Activated naive CD4-positive, alpha-beta T cell treated with anti-CD3 and anti-CD28 coated beads, Interleukin-2, amount 50 U/mL, for 72 hours (primary cell): ENCODE data around the gene NES. TPM values are rescaled to one million over a fixed set of nuclear protein-coding genes. Genes with fewer than 3 reads are reported as not detected.

Experiments
- ATAC-seq, 2 donors: fragments of 150-1000 bp; cut with Tn5 transposase; 2 replicates each; pipeline ENCODE4 v1.10.0; 2021; ENCODE audit warnings: mild to moderate bottlenecking in 2 of 2, moderate library complexity in 2 of 2
- DNase-seq, 2 donors: peaks; one replicate each; pipeline ENCODE4 v3.0.0; 2021 to 2022; ENCODE audit warnings: low spot score in 2 of 2
- H3K27ac Mint-ChIP-seq, 2 donors: one replicate each; pipeline ENCODE4 v1.8.0; 2022; ENCODE audit warnings: mild to moderate bottlenecking in 2 of 2, mixed read lengths in 2 of 2
- H3K36me3 Mint-ChIP-seq, 2 donors: one replicate each; pipeline ENCODE4 v1.8.0; 2022; ENCODE audit warnings: mixed read lengths in 2 of 2
- H3K9me3 Mint-ChIP-seq, 2 donors: one replicate each; pipeline ENCODE4 v1.8.0; 2022; ENCODE audit warnings: mixed read lengths in 2 of 2
- total RNA-seq, 2 donors: library from RNA; stranded (reverse); gene quantifications; one replicate each; pipeline ENCODE4 v1.2.3, GENCODE V29; 2022

The NES gene
- total RNA-seq, 2 donors from 2014 or later, result not detected

DNA sequence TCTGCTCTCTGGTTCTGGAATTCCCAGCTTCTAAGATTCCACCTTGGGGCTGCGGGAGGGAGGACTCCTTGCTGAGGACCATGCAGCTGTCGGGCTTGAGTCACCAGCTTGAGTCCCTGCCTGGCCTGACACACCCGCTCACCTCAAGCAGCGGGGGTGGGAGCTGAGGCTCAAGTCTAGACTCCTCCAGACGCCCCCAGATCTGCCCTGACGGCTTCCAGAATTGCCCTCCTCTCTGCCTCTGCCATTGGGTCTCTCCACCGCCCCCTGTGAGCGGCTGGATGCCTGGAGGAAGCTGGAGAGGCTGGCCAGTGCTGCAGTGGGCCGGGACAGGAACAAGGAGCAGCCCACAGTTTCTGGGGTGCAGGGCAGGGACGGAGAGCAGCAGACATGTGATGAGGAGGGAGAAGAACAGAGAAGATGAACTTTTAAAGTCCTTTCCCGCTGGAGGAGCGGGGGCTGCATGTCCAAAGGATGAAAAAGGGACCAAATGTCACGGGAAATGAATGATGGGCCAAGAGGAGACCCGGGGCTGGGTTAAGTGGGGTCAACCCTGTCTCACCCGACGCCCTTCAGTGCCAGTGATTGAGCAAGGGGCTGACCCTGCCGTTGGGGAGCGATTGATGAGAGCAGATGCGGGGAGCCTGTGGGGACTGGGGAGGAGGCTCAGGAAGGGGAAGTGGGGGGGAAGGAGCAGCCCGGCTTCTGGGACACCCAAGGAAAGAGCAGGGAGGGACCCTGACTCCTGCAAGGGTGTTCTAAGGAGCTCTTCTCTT lies 14.6 kb upstream of the NES start:
- ATAC-seq (no peak), DNase-seq (no peak)
- H3K9me3 Mint-ChIP-seq, result no peaks in the 10 kb centered on the region
- H3K27ac Mint-ChIP-seq, result no peak overlapping the region
- H3K36me3 Mint-ChIP-seq, result no peaks in the 10 kb centered on the region

DNA sequence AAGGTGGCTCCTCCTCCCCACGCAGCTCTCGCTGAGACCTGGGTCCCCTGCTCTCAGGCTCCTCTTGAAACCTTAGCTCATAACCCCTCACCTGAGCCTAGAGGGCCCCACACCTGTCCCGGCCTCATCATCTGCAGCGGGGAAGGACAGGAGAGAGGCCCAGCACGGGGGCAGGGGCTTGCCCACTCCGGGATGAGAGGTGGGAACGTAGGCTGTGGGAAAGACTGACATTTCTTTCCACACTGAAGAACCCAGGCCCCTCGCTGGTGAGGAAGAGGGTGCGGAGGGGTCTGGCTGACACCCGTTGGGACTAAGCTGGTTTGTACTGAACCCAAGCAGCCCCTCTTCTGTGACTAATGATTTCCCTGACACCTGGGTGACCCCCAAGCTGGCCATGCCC lies 14.0 kb upstream of the NES start:
- DNase-seq (no peak), ATAC-seq (no peak)
- Mint-ChIP-seq H3K36me3 (no peaks in the 10 kb centered on the region), H3K27ac (no peak overlapping the region), H3K9me3 (no peaks in the 10 kb centered on the region)

DNA sequence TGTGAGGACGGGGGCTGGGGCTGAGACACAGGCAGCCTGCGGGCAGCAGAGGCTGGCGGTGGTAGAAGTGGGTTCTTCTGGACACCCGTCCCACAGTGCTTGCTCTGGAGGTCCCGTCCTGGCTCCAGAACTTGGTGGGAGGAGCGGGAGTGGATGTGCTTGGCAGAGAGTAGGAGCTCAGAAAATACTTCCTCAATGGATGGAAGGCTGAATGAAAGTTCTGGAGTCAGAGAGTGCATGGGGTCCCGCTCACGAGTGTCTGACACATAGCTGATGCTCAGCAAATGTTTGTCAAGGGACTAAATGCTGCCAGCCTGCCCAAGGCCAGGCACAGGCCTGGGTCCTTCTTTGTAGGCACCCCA lies 13.4 kb upstream of the NES start:
- no peaks in the 10 kb centered on the region for H3K9me3 Mint-ChIP-seq
- DNase-seq, result no peak
- no peaks in the 10 kb centered on the region for H3K36me3 Mint-ChIP-seq
- no peak for ATAC-seq
- H3K27ac Mint-ChIP-seq, result no peak overlapping the region

DNA sequence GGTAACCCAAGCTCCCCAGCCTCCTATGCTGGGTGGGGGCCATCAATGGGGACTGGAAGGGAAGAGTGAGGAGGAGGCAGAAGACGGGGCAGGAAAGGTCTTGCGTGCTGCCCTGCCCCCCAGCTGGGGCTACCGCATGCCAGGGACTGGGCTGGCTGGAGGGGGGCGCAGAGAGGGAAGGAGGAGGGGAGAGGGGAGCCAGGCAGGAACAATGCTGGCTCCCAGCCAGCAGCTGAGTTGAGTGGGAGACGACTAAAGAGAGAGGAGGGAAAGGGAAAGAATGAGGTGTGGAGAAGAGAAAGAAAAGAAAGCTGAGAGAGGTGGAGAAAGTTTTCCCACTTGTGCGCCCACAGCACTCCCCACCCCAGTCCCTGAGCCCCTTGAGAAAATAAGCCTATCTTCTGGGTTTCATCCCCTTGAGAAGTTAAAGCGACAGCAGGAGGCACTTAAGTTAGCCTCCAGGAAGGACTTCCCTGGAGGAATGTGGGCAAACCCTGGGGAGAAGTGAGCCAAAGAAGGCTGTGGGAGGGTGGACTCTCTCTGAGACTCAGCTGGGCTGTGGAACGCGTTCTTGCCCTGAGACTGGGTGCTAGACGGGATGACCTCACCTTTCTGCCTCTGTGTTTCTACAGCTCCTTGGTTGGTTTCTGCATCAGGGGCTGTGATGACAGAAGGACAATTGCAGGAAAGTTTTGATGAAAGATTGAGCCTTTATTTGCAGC lies 12.9 kb upstream of the NES start:
- Mint-ChIP-seq H3K36me3 (no peaks in the 10 kb centered on the region), H3K27ac (no peak overlapping the region), H3K9me3 (no peaks in the 10 kb centered on the region)
- DNase-seq (no peak), ATAC-seq (peak in 1 of 2 donors; percentile 2)

DNA sequence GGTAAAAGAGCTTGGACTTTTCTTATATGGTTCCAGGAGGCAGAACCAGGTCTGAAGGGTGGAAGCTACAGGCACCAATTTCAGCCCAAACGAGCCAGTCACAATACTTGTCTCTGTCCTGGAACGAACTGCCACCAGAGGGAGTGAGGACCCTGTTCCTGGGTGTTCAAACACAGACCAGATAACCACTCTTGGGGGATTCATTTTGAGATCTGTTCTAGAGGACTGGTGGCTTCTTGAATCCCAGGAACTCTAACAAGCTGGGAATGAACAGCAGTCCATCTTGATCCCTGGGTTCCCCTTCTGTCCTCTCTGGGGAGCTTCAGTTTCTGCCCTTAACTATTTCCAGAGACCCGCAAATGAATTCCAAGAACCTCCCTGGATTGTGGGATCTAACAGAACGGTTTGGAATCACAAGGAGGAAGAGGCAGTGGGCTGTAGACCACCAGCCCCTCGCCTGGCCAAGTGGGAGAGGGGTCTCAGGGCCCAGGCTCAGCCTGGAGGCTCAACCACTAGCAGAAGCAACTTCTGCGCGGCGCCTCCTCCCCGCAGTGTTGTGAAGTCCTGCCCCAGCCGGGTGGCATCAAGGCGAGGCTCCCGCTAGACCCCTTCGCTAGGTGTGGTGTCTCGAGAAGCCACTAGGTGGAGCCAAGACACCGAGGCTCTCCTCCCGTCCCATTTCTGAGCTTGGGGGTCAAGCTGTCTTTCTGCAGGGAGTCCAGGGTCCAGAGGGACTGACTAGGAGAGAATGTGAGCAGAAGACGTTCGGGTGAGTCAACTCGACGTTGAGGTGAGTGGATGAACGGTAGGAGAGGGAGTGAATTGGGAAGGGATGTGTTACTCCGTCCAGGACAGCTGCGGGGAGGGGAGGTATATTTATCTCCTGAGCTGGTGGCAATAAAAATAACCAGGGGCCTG lies 12.1 kb upstream of the NES start:
- DNase-seq (peak; percentile 70 to 77), ATAC-seq (peak; percentile 80 to 95)
- Mint-ChIP-seq H3K9me3 (no peaks in the 10 kb centered on the region), H3K27ac (no peak overlapping the region), H3K36me3 (no peaks in the 10 kb centered on the region)

DNA sequence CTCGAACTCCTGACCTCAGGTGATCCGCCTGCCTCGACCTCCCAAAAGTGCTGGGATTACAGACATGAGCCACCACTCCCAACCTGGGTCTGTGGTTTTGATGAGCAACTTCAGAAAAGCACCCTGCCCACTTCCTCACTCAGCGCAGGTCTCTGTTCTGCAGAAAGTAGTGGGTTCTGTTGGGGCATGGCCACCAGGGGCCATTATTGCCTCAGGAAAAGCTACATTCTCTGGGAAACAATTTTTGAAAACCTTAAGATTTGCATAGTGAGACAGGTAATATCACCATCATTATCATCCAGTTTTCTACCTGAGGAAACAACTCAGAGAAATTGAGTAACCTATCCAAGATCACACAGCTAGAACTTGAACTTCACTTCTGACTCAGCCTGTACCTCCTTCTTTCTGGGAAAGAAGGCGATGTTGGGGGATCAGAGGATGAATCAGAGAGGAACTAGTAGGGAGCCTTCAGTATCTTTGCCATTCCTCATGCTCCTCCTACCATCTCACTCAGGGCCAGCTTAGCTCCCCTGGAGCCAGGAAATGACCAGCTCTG lies 7.1 kb upstream of the NES start:
- Mint-ChIP-seq H3K36me3 (no peaks in the 10 kb centered on the region), H3K9me3 (no peaks in the 10 kb centered on the region), H3K27ac (peak overlapping the region in 1 of 2 donors; percentile 82)
- peak; percentile 83 to 92 for ATAC-seq
- DNase-seq, result no peak

DNA sequence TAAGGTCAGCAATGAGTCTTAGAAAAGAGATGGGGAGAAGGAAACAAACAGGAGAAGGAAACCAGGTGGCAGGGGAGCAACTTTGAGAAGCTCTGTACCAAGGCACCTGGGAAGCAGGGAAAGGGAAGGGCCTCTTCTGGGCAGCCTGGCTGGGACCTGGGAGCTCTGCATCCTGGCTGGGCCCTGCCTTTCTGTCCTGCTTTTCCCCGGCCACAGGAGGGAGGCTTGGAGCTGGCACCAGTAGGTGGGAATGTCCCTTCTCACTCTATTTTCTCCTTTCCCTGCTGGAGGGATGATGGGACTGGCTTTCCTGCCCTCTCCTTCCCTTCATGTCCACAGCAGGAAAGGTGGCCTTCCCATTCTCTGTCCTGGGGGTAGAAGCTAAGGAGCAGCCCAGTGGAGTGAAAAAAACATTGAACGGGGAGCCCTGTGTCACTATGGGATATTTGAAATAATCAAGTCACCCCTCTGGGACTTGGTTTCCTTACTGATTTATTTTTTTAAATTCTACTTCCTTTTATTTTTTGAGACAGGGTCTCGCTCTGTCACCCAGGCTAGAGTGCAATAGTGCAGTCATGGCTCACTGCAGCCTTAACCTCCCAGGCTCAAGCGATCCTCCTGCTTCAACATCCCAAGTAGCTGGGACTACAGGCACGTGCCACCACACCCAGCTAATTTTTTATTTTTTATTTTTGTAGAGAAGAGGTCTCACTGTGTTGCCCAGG lies 5.1 kb upstream of the NES start:
- no peaks in the 10 kb centered on the region for H3K36me3 Mint-ChIP-seq
- no peak for ATAC-seq
- no peaks in the 10 kb centered on the region for H3K9me3 Mint-ChIP-seq
- no peak overlapping the region for H3K27ac Mint-ChIP-seq
- no peak for DNase-seq

DNA sequence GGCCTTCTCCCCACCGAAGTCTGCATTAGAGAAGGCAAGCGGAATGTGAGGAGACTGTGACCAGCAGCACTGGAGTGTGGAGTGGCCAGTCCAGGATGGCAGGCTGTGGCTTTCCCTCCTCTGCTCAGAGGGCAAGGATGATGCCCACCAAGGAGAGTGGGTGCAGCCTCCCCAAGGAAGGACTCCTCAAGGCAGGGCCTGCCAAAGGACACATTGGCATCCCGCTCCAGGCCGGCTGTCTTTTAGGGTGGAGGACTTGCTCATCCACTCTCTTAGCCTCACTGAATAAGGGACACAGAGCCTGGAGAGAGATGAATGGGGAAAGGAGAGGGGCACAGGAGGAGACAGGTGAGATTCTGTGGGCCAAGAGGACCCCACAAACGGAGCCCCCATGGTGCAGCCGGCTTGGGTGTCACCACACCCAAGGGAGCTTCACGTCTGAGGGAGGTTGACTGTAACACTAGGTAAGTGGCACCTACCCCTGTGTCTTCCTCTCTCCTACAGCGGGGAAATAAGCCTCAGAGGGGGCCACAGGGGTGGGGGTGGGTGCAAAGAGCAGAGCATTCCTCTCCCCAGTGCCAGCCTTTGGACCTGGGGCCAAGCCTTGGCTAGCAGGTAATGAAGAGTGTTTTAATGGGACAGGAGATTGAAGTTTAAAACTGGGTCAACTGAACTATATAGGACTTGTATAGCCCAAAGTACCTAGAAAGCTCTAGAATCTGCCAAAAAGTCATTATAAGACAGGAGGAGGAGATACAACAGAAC lies 4.2 kb upstream of the NES start:
- Mint-ChIP-seq H3K36me3 (no peaks in the 10 kb centered on the region), H3K27ac (peak overlapping the region in 1 of 2 donors; percentile 14), H3K9me3 (no peaks in the 10 kb centered on the region)
- DNase-seq (no peak), ATAC-seq (no peak)

DNA sequence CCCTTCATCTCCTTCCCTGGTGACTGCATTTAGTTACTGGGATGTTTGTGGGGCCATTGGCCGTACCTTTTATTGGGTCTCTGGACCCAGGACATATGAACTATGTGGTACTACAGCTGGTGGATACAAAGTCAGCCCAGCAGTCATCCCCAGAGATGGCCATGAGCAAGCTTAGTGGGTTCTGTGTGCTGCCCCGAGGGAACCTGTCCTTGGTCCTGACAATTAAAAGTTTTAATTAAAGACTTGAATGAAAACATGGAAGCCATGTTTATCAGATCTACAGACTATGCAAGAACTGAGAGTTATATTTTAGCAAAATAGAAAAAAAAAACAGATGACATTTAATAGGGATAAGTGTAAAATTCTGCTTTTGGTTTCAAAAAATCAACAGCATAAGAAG lies 2.8 kb upstream of the NES start:
- DNase-seq (no peak), ATAC-seq (no peak)
- Mint-ChIP-seq H3K27ac (no peak overlapping the region), H3K9me3 (no peaks in the 10 kb centered on the region), H3K36me3 (no peaks in the 10 kb centered on the region)

DNA sequence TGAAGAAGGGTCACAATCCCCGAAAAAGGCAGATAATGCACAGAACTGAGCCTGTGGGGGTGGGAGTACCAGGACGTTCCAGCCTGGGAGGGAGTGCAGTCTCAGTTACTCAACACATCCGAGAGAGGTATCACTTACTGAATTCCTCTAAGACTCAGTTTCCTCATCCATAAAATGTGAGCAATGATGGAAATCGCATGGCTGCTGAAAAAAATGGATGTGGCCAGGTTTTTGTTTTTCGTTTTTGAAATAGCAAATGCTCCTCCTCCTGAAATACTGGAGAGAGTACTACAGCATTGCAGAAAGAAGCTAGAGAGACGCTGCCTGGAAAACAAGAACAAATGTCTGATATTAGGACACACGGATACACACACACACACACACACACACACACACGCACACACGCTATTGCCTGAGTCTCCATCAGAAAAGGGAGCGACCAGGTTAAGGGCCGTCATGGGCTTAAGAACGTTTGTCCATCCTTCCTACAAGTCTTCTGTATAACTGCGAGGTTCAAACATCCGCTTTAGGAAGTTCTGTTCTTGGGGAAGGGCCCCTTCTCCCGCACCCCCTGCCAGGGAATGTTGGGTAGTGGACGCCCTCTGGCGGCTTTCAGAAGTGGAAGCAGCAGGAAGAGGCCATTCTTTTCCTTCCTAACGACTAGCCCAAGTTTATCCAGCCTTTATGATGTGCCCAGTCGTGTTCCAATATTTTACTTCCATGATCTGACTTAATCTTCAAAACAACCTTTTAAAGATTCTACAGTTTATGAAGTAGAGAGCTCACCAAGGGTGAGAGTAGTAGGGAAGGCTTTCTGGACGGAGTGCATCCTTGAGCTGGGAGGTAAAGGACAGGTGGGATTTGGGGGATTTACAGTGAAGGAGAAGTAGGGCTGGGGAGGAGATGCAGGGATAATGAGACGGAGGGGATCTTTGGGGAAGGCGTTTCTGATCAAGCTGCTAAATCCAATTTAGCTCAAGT lies 699 bp upstream of the NES start:
- DNase-seq (no peak), ATAC-seq (peak; percentile 50 to 52)
- Mint-ChIP-seq H3K9me3 (no peaks in the 10 kb centered on the region), H3K27ac (no peak overlapping the region), H3K36me3 (no peaks in the 10 kb centered on the region)

DNA sequence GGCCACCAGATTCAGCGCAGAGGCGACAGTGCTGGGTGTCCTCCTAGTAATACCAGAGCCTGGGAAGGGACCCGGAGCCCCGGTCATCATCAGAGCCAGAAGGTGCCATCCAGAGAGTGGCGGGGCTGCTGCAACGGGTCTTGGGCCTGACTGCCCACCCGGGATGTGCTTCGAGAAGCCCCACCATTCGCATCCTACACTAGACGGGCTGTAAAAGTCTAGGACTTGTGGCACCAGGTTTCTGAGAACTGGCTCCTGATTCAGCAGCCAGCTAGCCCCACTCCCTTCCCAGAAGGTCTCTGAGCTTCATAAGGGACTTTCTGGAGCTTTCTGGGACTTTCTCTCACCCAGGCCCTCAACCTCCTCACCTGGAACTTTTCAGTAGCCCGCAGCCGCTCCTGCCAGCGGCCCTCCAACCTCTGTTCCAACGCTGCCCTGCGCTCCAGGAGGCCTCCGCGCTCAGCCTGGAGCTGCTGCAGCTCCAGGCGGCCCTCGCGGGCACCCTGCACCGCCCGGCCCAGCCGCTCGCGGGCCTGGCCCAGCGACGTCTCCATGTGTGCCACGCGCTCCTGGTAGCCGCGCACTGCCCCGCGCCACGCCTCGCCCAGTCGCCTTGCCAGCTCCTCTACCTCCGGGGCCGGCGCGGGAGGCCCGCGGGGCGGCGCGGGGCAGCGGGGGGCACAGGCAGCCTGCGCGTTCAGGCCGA lies 940 bp downstream of the NES start:
- ATAC-seq, result peak in 1 of 2 donors; percentile 9
- Mint-ChIP-seq H3K36me3 (no peaks in the 10 kb centered on the region), H3K9me3 (no peaks in the 10 kb centered on the region), H3K27ac (no peak overlapping the region)
- DNase-seq, result no peak

DNA sequence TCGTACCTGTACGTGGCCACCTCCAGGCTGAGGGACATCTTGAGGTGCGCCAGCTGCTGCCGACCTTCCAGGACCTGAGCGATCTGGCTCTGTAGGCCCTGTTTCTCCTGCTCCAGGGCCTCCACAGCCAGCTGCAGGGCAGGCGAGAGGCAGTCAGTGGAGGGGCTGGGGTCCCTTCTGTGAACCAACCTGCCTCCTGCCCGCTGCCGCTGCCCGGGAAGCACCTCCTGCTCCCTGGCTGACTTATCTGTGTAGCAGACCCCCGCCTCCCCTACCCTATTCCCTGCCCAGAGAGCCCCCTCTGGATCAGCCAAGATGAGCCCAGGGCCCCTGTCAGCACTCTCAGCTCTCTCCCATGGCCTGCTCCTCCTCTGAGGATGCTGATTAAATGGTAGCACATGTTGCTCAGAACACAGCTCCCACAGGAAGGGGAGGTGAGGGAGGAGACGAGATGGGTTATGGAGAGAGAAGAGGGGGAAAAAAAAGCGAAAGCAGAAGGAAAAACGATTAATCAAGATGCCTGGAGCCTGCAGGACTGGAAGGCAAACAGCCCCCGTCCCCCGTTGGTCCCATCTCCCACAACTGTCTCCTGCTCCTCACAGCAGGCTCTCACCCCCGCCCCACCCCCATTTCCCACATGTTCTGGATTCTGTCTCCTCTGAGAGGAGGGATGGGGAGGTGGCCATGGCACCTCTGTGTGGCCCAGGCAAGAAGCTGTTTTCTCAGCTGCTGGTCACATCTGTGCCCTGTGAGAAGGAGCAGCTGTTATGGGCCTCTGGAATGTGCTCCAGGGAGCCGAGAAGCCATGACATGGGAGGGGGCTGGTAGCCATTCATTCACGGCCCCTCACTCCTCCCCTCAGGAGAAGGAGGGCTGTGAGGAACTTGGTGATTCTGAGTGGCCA lies 1.7 kb downstream of the NES start:
- no peak for DNase-seq
- Mint-ChIP-seq H3K9me3 (no peaks in the 10 kb centered on the region), H3K36me3 (no peaks in the 10 kb centered on the region), H3K27ac (no peak overlapping the region)
- no peak for ATAC-seq

DNA sequence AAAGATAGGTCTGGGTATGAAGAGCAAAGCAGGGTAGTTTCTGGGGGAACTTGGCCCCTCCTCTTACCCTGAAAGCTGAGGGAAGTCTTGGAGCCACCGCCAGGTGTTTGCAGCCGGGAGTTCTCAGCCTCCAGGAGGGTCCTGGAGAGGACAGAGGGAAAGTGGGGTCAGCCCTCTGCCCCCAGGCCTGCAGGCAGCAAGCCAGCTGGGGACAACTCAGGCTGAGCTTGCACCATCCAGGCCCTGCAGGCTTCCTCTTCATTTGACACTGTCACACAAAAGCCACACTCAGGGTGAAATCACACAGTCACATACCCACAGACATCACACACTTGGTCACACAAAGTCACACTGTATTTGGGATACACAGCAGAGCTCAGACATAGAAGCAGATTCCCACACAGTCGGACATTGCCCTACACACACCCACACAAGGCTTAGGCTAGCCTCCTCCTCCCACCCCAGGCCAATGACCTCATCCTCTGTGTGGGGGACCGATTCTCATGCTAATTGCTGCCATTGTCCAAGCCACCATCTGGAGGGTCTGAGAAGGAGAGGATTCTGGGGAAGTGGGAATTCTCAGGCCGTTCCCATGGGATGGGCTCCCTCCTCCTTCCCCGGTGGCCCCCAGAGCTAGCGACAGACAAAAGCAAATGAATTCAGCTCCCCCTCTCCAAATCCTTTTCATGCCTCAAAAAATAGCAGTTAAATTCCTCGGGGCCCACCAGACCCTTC lies 3.7 kb downstream of the NES start:
- ATAC-seq, result no peak
- Mint-ChIP-seq H3K36me3 (no peaks in the 10 kb centered on the region), H3K9me3 (no peaks in the 10 kb centered on the region), H3K27ac (no peak overlapping the region)
- DNase-seq, result no peak
